NCI-H1092 (cell line): ENCODE results near the gene SENP6.
"Not testable (repeated sequence)": the region's sequence is repeated elsewhere in the genome, so short reads cannot be mapped to it uniquely, and the experiment has no call there.

Experiments used
- DNase-seq: peaks from one replicate; lab custom pipeline; 2025; lab: John Stamatoyannopoulos, UW

SENP6 gene

GRCh38 chr6:75601304-75602245 is at the start of gene SENP6:
Gene SENP6 (plus strand): TSS chr6:75601880. CDS start chr6:75602525, 645 bp downstream.
- peak; percentile 54 for DNase-seq

- DNase-seq: no peak
These were observed 45.4 kb upstream of the SENP6 start for GRCh38 chr6:75556240-75556639.

- DNase-seq: no peak
These were observed 44.6 kb upstream of the SENP6 start for GRCh38 chr6:75557068-75557467.

GRCh38 chr6:75563032-75563431 is 38.6 kb upstream of the SENP6 start:
- DNase-seq: no peak

- no peak for DNase-seq
These were observed 35.4 kb upstream of the SENP6 start for GRCh38 chr6:75566137-75566767.

- DNase-seq: no peak
These were observed 33.6 kb upstream of the SENP6 start for GRCh38 chr6:75568100-75568499.

- no peak for DNase-seq
These were observed 32.7 kb upstream of the SENP6 start for GRCh38 chr6:75568965-75569364.

- DNase-seq: not testable (repeated sequence)
These were observed 31.0 kb upstream of the SENP6 start for GRCh38 chr6:75570671-75571070.

GRCh38 chr6:75572072-75572471 is 29.6 kb upstream of the SENP6 start:
- DNase-seq: no peak

- no peak for DNase-seq
These were observed 21.7 kb upstream of the SENP6 start for GRCh38 chr6:75579951-75580350.

GRCh38 chr6:75581231-75581630 is 20.4 kb upstream of the SENP6 start:
- DNase-seq: no peak

- not testable (repeated sequence) for DNase-seq
These were observed 17.1 kb upstream of the SENP6 start for GRCh38 chr6:75584552-75584951.

GRCh38 chr6:75588948-75589347 is 12.7 kb upstream of the SENP6 start:
- no peak for DNase-seq

- no peak for DNase-seq
These were observed 11.3 kb upstream of the SENP6 start for GRCh38 chr6:75590370-75590769.

GRCh38 chr6:75596380-75596779 is 5.3 kb upstream of the SENP6 start:
- DNase-seq: not testable (repeated sequence)

- no peak for DNase-seq
These were observed 912 bp upstream of the SENP6 start for GRCh38 chr6:75600768-75601167.

- DNase-seq: peak; percentile 36
These were observed 796 bp downstream of the SENP6 start for GRCh38 chr6:75602246-75603105.

- DNase-seq: no peak
These were observed 1.4 kb downstream of the SENP6 start for GRCh38 chr6:75603106-75603420.

GRCh38 chr6:75604294-75604693 is 2.6 kb downstream of the SENP6 start:
- no peak for DNase-seq

- no peak for DNase-seq
These were observed 4.0 kb downstream of the SENP6 start for GRCh38 chr6:75605635-75606034.

- DNase-seq: no peak
These were observed 6.6 kb downstream of the SENP6 start for GRCh38 chr6:75608304-75608703.

GRCh38 chr6:75608956-75609533 is 7.4 kb downstream of the SENP6 start:
- DNase-seq: no peak
